Astrocyte (in vitro differentiated cells and primary cell): ENCODE results near the gene MPP1.

Source experiments
- EZH2 ChIP-seq: IDR thresholded peaks from 2 replicates; pipeline ENCODE4 v1.6.1; 2012; ENCODE audit warnings: mild to moderate bottlenecking, low read length, inconsistent platforms; ENCODE audit not compliant: insufficient read depth
- TF ChIP-seq, protein P1 (sequence below): IDR thresholded peaks from 2 replicates; pipeline ENCODE4 v1.5.1; 2011; ENCODE audit warnings: low read depth, mild to moderate bottlenecking, inconsistent platforms, low read length, moderate library complexity; ENCODE audit not compliant: insufficient read depth

DNA sequence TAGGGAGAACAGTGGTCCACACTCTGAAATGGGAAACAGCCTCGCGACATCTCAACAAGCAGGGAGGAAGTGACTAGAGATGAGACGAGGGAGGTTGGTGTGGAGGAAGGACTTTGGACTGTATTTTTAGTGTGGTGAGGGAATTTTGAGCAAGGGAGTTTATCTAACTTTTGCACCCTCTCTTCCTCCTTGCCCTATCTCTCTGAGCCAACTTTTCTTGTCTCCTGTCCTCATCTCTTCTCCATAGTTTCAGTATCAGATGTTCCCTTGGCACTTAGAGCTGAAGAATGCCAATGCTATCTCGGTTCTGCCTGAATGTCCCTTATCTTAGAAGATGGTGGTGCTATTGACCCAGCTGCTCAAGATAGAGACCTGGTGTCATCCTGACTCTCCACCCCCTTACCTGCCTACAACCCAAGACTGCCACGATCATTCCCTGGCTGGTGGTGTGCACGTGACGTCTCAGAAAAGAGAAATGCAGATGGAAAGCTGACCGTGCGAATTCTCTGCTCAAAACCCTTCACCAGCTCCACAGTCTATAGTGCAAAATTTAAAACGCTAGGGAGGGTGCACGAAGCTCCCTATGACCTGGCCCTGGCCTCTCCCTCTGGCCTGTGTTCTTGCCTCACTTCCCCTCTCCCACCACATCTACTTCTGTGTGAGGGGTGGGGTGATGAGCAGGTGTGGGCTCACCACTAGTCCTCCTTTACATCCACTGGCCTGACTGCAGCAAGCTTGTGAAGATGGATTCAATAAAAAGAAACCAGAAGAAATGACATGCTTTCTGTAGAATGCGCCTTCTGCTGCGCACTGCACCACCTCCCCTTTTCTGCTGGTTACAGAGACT is 20.9 kb downstream of the MPP1 start:
- TF ChIP-seq, protein P1, sequence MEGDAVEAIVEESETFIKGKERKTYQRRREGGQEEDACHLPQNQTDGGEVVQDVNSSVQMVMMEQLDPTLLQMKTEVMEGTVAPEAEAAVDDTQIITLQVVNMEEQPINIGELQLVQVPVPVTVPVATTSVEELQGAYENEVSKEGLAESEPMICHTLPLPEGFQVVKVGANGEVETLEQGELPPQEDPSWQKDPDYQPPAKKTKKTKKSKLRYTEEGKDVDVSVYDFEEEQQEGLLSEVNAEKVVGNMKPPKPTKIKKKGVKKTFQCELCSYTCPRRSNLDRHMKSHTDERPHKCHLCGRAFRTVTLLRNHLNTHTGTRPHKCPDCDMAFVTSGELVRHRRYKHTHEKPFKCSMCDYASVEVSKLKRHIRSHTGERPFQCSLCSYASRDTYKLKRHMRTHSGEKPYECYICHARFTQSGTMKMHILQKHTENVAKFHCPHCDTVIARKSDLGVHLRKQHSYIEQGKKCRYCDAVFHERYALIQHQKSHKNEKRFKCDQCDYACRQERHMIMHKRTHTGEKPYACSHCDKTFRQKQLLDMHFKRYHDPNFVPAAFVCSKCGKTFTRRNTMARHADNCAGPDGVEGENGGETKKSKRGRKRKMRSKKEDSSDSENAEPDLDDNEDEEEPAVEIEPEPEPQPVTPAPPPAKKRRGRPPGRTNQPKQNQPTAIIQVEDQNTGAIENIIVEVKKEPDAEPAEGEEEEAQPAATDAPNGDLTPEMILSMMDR: no peak
- TF ChIP-seq EZH2: no peak
